CMK (cell line): ENCODE data around the gene SNRNP70.

ENCODE experiments used
- DNase-seq: peaks from one replicate; pipeline ENCODE4 v3.0.0-alpha.2; 2010; ENCODE audit warnings: low read depth

Gene SNRNP70

DNA sequence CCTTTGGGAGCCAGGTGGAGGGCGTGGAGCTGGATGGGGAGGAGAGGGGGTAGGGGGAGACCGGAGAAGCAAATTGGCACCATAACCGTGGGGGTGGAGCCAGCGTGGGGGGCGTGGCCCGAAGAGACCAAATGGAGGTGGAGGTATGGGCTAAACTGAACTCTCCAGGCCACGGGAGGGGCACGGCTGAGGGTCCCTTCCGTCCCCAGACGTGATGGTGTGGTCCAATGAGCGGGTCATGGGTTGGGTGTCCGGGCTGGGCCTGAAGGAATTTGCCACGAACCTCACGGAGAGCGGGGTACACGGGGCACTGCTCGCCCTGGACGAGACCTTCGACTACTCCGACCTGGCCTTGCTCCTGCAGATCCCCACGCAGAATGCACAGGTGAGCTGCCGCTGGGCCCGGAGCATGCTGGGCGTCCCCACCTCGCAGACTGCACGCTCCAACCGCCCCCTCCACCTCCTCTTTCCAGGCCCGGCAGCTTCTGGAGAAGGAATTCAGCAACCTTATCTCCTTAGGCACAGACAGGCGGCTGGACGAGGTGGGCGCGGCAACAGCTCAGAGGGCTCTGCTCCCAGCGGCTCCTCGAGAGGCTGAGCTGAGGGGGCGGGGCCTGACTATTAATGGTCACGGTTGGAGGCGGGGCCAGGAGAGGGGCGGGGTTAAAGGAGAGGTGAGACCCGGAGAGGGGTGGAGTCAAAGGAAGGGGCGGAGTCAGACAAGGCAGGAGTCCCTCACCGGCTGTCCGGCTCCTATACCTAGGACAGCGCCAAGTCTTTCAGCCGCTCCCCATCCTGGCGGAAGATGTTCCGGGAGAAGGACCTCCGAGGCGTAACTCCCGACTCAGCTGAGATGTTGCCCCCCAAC, 63.8 kb downstream of the SNRNP70 start:
- DNase-seq = peak; percentile 95

DNA sequence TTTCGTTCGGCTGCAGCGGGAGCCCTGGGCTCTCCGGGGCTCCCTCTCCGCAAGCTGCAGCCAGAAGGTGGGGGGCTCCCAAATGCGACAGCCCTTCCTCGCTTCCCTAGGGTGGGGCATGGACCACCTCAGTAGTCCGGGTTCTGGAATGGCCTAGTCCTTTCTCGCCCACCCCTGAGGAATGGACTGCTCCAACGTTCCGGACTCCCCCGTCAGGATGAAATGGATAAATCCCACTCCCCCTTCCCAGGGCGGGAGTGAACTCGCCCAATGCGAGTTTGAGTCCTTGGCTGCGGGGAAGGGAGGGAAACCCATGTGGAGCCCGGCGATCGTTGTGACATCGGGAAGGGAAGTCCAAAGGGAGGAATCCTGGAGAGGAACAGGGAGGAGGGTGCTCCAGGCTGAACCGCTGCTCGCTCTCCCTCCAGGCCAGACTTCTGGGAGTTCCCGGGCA, 64.4 kb downstream of the SNRNP70 start:
- peak; percentile 71 for DNase-seq

DNA sequence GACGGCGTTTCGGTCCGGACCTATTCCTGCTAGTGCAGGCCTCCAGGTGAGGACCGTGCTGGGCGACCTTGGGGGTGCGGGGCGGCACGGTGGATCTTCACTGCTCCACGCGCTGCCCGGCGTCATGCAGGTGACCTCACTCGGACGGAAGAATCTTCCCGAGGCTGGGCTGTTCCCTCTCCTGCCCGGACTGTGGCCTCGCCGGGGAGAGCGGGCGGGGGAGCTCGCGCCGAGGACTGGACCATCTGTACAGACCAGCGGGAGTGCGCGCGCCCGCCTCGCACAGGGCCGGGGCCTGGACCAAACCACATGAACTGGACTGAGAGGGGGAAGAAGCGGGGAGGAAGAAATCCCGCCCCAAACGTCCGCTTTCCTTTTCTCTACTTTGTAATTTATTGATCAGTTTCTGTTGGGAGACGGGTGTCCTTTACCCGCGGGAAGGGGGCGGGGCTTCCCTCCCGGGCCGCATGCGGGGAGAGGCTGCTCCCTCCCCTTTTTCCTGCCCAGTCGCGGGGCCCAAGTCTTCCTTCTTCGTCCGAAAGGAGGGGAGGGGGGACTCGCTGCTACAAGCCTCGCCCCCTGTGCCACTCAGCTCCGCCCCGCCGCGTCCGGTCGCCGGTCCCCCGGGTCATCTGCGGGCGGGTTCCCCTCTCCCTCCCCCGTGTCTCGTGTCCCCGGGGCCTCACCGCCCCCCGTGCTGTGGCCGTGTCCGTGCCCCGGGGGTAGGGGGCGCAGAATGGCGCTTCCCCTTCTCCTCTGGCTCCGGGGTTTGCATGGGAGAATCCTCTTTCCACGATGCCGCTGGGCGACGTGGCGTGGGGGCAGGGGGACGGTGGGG, 65.1 kb downstream of the SNRNP70 start:
- peak; percentile 91 for DNase-seq

DNA sequence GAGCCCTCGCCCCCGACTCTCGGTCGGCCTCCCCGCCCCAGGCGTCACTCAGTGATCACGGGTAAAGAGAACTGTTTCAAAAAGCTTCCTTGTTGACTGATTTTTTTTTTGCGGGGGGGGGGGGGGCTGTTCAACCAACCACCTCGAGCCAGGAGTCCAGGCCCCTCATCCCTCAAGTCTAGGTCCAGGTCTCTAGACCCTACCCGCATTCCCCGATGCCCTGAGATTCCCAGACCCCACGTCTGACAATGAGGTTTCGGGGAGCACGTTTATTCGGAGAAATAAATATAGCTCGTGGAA, 65.6 kb downstream of the SNRNP70 start:
- no peak for DNase-seq

DNA sequence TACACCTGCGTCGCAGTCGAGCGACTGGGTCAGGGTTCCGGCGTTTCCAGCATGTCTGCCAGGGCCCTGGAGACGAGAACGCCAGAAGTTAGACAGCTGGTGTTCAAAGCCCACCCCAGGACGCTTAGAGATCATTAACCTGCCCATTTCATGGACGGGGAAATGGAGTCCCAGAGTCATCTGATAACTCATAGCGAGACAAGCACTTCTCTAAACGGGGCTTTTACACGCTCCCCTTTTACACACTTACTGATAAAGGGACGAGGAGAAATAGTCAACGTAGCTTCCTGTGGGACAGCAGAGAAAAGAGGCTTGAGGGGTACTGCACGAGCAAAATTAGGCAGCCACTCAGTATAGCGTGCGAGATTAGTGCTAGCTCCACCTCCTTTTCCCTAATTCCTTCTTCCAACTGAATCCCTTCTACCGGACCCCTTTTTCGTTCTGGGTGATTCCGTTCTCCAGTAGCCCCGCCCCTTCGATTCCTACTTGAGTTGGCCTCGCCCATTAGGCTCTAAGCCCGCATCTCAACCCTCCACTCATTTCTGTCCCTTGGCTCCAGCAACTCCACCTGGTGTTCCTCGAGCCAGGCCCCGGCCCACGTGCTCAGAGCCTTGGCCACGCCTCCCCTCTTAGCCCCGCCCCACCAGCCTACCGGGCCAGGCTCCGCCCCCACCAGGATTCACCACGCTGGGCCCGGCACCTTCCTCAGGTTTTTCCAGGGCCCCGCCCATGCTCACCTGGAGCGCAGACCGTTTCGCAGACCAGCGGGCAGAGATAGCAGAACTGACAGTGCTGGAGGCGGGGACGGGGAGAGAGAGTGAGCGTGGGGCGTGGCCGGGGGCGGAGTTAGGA, 66.2 kb downstream of the SNRNP70 start:
- DNase-seq = peak; percentile 70

DNA sequence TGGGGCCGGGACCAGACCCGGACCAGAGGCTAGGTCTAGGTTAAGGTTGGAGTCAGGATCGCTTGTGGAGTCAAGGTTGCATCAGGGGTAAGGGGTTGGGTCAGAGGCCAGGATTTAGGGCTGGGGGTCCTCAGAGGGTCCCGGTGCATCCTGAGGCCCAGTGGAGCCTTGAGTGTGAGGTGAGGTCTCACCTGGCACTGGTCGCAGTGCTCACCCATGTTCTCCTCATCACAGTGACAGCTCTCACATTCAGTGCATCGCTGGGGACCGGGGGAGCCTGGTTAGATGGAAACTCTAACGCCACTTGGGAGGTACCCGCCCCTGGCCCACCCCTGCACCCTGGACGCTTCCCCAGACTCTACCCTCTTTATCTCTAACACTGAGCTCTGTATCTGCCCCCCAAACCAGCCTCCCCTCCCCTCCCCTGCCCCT, 66.9 kb downstream of the SNRNP70 start:
- no peak for DNase-seq

DNA sequence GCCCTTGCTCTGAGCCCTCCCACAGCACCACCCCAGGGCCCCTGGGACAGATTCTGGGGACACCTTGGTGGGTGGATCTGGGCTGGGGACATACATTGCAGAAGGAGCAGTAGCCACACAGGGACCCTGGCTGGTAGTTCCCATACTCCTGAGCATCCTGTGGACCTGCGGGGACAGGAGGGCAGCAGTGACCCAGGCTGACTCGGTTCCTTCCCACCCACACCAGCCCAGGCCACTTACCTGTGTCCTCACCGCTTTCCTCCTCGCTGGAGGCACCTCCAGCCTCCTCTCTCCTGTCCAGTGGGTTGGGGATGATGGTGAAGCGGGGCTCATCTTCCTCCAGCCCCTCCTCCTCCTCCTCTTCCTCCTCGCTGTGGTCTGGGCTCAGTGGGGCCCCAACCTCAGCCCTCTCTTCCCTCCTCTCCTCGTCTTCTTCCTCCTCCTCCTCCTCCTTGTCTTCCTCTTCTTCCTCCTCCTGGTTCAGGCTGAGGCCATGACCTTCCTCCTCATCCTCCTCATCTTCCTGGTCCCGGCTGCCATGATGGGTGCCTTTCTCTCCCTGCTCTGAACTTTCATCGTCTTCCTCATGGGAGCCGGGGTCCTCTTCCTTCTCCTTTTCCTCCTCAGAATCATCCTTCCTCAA, 68.0 kb downstream of the SNRNP70 start:
- no peak for DNase-seq

DNA sequence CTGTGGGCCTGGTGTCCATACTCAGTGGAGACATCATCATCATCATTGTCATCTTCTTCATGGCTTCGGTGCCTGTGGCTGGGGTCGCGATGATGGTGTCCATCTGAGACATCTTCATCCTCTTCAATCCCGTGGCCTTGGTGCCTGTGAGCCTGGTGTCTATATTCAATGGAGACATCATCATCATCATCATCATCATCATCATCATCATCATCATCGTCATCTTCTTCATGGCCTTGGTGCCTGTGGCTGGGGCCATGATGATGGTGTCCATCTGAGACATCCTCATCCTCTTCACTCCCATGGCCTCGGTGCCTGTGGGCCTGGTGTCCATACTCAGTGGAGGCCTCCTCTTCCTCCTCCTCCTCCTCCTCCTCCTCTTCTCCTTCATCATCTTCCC, 69.0 kb downstream of the SNRNP70 start:
- no peak for DNase-seq

DNA sequence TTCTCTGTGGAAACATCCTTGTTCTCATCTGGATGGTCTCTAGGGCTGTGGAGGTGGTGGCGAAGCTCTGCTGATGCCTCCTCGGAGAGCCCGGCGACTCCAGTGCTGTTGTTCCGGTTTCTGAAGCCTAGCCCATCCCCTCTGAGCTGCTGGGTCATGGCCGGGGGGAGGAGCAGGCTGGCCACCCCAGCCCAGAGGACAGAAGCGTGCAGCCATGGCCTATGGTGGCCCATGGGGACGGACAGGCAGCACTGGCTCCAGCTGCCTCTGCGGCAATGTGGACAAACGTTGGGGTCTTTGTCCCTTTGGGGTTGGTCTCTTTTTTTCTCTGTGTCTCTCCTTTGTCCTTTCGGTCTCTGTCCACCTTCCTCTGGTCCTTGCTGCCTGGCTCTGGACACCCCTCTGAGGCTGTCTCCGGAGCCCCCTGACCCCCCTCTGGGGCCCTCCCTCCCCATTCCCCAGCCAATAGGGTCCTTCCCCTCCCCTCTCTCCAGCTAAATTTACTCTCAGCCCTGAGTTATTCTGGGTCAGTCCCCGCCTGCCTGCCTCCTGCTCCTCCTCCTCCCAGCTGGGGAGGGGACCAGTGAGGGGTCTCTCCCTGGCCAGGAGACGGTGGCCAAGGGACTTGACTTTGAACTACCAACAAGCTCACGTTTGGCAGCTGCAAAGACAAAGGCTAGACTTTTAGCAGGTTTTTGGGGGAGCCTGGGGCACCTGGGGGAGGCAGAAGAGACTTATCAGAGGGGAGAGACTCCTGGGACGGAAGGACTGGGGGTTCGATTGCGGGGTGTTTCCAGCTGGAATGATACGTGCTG, 70.0 kb downstream of the SNRNP70 start, which contains the start of gene HRC:
Gene HRC (minus strand): TSS at position 392 of the 815 bp plus-strand sequence. CDS start 159 bp downstream, at position 233.
- DNase-seq = no peak

DNA sequence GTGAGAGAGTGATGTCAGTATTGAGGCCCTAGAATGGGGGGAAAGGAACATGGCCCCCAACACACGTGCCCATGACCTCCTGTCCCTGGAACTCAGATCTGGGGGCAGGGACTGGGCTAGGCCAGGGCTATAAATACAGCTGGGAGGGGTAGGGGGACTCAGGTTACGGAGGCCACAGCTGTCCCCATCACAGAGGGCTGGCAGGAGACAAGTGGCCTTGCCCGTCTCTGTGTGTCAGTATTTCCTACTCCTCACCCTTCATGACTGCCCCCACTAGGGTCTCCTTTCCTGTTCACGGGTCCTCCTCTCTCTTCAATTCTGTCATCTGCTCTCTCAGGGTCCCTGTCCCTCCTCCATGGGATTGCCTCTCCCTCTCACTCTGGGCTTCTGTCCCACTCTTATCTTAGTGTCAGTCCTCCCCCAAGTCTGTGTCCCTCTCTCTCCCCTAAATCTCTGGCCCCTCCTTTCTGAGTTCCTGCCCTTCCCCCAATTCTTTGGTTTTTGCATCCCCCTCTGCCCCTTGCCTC, 70.6 kb downstream of the SNRNP70 start:
- no peak for DNase-seq

DNA sequence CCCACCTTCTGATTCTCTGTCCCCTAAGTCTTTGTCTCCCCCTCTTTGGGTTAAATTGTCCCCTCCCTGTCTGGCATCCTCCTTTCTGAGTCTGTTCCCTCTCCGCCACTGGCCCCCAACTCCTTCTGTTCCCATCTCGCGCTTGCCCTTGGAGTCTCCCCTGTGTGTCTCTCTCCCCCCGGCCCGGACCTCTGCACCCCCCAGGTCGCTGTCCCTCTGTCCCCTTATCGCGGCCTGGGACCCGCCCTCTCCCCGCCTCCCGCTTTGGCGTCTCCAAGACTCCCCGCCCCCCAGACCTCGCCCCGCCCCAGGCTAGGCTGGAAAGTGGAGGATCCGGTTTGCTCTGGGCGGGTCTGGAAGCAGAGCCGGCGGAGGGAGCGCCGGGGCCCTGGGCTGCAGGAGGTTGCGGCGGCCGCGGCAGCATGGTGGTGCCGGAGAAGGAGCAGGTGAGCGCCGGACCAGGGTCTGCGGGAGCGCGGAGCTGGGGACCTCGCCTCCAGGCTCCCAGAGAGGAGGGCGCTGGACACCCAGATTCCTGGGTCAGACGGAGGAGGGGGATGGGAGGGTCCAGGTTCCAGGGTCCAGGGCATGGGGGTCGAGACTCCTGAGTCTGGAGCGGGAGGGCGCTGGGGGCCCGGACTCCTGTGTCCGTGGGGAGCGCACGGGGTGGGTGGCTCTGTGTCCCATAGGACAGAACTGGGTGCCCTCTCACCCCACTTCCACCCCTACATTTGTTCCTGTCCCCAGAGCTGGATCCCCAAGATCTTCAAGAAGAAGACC, 72.4 kb downstream of the SNRNP70 start, which contains the start of gene TRPM4:
Gene TRPM4 (plus strand): TSS at position 348 of the 780 bp plus-strand sequence. CDS start 75 bp downstream, at position 423.
- DNase-seq = peak; percentile 70
